Activated CD8-positive, alpha-beta T cell treated with anti-CD3 and anti-CD28 coated beads for 36 hours (primary cell): ENCODE results near the gene SPRYD7. TPM values are rescaled to one million over a fixed set of nuclear protein-coding genes. Genes with fewer than 3 reads are reported as not detected.
"Not testable (repeated sequence)": the region's sequence is repeated elsewhere in the genome, so short reads cannot be mapped to it uniquely, and the experiment has no call there.

Experiments used
- ATAC-seq: fragments of 200-7000 bp; cut with Tn5 transposase; one replicate; pipeline ENCODE4 v1.10.0; 2021; ENCODE audit warnings: mild to moderate bottlenecking, moderate library complexity
- CTCF ChIA-PET: fragments of 350-600 bp; sonication (Branson Sonifier 250); formaldehyde crosslinking; loops from one replicate; lab custom pipeline; 2021; ENCODE audit warnings: antibody characterized with exemption; lab: Charles Lee
- POLR2A ChIA-PET: fragments of 350-600 bp; sonication (Branson Sonifier 250); formaldehyde crosslinking; loops from one replicate; lab custom pipeline; 2021; ENCODE audit warnings: antibody characterized with exemption; lab: Charles Lee
- DNase-seq: peaks from one replicate; pipeline ENCODE4 v3.0.0-alpha.2; 2020
- H3K27ac Mint-ChIP-seq: one replicate; pipeline ENCODE4 v1.8.0; 2021; ENCODE audit warnings: mild to moderate bottlenecking, mixed read lengths
- H3K27me3 Mint-ChIP-seq: one replicate; pipeline ENCODE4 v1.8.0; 2021; ENCODE audit warnings: mixed read lengths
- H3K36me3 Mint-ChIP-seq: one replicate; pipeline ENCODE4 v1.8.0; 2021; ENCODE audit warnings: low read depth, mixed read lengths
- H3K4me1 Mint-ChIP-seq: one replicate; pipeline ENCODE4 v1.8.0; 2021; ENCODE audit warnings: low read depth, mixed read lengths
- H3K4me3 Mint-ChIP-seq: one replicate; pipeline ENCODE4 v1.8.0; 2021; ENCODE audit warnings: mild to moderate bottlenecking, moderate library complexity, mixed read lengths
- H3K9me3 Mint-ChIP-seq: one replicate; pipeline ENCODE4 v1.8.0; 2021; ENCODE audit warnings: mixed read lengths
- CTCF ChIP-seq: fragments of 200-600 bp; IDR thresholded peaks from one replicate; pipeline ENCODE4 v1.8.0; 2022; ENCODE audit warnings: antibody characterized with exemption, mild to moderate bottlenecking
- intact Hi-C: fragments of 100-400 bp; cut with micrococcal nuclease; formaldehyde crosslinking; loops from one replicate; pipeline ENCODE4 v1.10.0; 2022
- total RNA-seq, 2 experiments: library from RNA; stranded (reverse); gene quantifications; one replicate each; pipeline ENCODE4 v1.2.3, GENCODE V29; 2021

The SPRYD7 gene
- total RNA-seq, 2 experiments from 2014 or later: 6.3 to 6.7 TPM

GRCh38 chr13:49925881-49926418, 10.2 kb downstream of the SPRYD7 start:
- POLR2A ChIA-PET: interaction anchor here (0.6 kb wide), 1 partner anchor 234 kb away, joined by 4 read pairs; no protein-coding TSS in a partner anchor
- CTCF ChIA-PET: interaction anchor here (0.9 kb wide), 1 partner anchor 10 kb away, joined by 4 read pairs; the partner anchor contains the start of gene SPRYD7
- no peak for DNase-seq
- Mint-ChIP-seq H3K4me1 (no peaks in the 10 kb centered on the region), H3K27me3 (no peaks in the 10 kb centered on the region), H3K36me3 (peaks cover 10% of the 10 kb centered on the region), H3K27ac (no peak overlapping the region), H3K9me3 (peaks cover 2% of the 10 kb centered on the region), H3K4me3 (no peak overlapping the region)
- intact Hi-C loops: no loop called here
- ATAC-seq: no peak
- no peak for TF ChIP-seq CTCF

- ChIA-PET POLR2A (no interaction called here), CTCF (interaction anchor here (1.3 kb wide), 2 partner anchors 14 to 53 kb away, joined by 3 to 5 read pairs; partner anchors contain the start of gene SPRYD7)
- H3K9me3 Mint-ChIP-seq: peaks cover 2% of the 10 kb centered on the region
- intact Hi-C loops: no loop called here
- ATAC-seq (no peak), DNase-seq (no peak)
- H3K36me3 Mint-ChIP-seq: peaks cover 13% of the 10 kb centered on the region
- no peaks in the 10 kb centered on the region for H3K4me1 Mint-ChIP-seq
- no peak overlapping the region for H3K27ac Mint-ChIP-seq
- H3K27me3 Mint-ChIP-seq: no peaks in the 10 kb centered on the region
- no peak overlapping the region for H3K4me3 Mint-ChIP-seq
- no peak for TF ChIP-seq CTCF
These were observed 13.8 kb downstream of the SPRYD7 start for GRCh38 chr13:49922301-49922700.

- H3K9me3 Mint-ChIP-seq, H3K4me1 Mint-ChIP-seq, intact Hi-C loops, H3K27ac Mint-ChIP-seq, H3K4me3 Mint-ChIP-seq, POLR2A ChIA-PET, H3K27me3 Mint-ChIP-seq, DNase-seq, ATAC-seq: not testable (repeated sequence)
- CTCF ChIA-PET: interaction anchor here (1.4 to 1.6 kb wide), 2 partner anchors 12 to 55 kb away, joined by 3 read pairs; no protein-coding TSS in a partner anchor
- H3K36me3 Mint-ChIP-seq: peaks cover 16% of the 10 kb centered on the region
These were observed 15.2 kb downstream of the SPRYD7 start for GRCh38 chr13:49920969-49921368.

- H3K4me1 Mint-ChIP-seq, ATAC-seq, DNase-seq, H3K4me3 Mint-ChIP-seq, CTCF ChIA-PET, H3K9me3 Mint-ChIP-seq, POLR2A ChIA-PET, intact Hi-C loops, H3K27me3 Mint-ChIP-seq, H3K27ac Mint-ChIP-seq: not testable (repeated sequence)
- H3K36me3 Mint-ChIP-seq: peaks cover 13% of the 10 kb centered on the region
These were observed 18.0 kb downstream of the SPRYD7 start for GRCh38 chr13:49918106-49918505.

GRCh38 chr13:49914947-49915346, 21.2 kb downstream of the SPRYD7 start:
- Mint-ChIP-seq H3K4me1 (no peaks in the 10 kb centered on the region), H3K4me3 (no peak overlapping the region), H3K27me3 (no peaks in the 10 kb centered on the region), H3K36me3 (peaks cover 7% of the 10 kb centered on the region), H3K27ac (no peak overlapping the region), H3K9me3 (no peaks in the 10 kb centered on the region)
- no peak for TF ChIP-seq CTCF
- no peak for DNase-seq
- intact Hi-C loops: no loop called here
- POLR2A ChIA-PET: no interaction called here
- no peak for ATAC-seq
- CTCF ChIA-PET: no interaction called here

GRCh38 chr13:49908637-49909036, 27.5 kb downstream of the SPRYD7 start:
- intact Hi-C loops: no loop called here
- no peak for TF ChIP-seq CTCF
- no peaks in the 10 kb centered on the region for H3K4me1 Mint-ChIP-seq
- ChIA-PET POLR2A (no interaction called here), CTCF (interaction anchor here (0.6 to 1.4 kb wide), 2 partner anchors 12 to 22 kb away, joined by 3 read pairs; no protein-coding TSS in a partner anchor)
- peaks cover 3% of the 10 kb centered on the region for H3K36me3 Mint-ChIP-seq
- H3K9me3 Mint-ChIP-seq: no peaks in the 10 kb centered on the region
- DNase-seq (no peak), ATAC-seq (no peak)
- no peak overlapping the region for H3K27ac Mint-ChIP-seq
- H3K27me3 Mint-ChIP-seq: no peaks in the 10 kb centered on the region
- H3K4me3 Mint-ChIP-seq: no peak overlapping the region
